NCI-H1436 treated with DMSO at 0.1 percent for 48 hours (cell line): ENCODE results near the gene PCDHGA7.
"Not testable (repeated sequence)": the region's sequence is repeated elsewhere in the genome, so short reads cannot be mapped to it uniquely, and the experiment has no call there.

ENCODE experiments used
- DNase-seq: peaks from one replicate; lab custom pipeline; 2025; lab: John Stamatoyannopoulos, UW

PCDHGA7 gene

GRCh38 chr5:141382469-141383294 lies at the start of gene PCDHGA7:
Gene PCDHGA7, plus strand, starts transcription at chr5:141382742. Its CDS starts 158 bp downstream, at chr5:141382900.
- no peak for DNase-seq

DNA sequence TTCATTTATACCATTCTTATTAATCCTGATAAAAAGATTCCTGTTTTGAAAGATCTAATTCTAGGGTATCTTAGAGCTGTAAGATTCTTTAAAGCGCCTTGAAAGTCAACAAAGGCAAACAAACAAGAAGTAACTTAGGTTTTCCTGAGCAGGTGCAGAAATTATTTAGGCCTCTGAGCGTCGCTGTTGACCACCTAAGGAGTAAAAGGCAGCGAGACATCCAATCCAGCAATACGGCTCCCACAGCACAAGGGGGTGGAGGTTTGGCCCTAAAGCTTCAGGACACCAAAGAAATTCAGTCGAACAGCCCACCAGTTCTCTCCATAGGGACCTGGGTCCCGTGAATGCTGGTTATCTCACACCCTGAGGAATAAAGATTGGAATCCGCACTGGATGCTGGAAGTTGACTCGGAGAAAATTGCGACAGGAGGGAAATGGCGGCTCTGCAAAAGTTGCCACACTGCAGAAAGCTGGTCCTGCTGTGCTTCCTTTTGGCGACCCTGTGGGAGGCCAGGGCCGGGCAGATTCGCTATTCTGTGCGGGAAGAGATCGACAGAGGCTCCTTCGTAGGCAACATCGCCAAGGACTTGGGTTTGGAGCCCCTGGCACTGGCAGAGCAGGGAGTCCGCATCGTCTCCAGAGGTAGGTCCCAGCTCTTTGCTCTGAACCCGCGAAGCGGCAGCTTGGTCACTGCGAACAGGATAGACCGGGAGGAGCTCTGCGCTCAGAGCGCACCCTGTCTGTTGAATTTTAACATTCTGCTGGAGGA lies 43.8 kb upstream of the PCDHGA7 start, which contains the start of gene PCDHGA2:
Gene PCDHGA2, plus strand, starts transcription at position 223 of the 769 bp plus-strand sequence.
- DNase-seq = no peak

- DNase-seq = not testable (repeated sequence)
Measured at GRCh38 chr5:141340781-141341354, 41.7 kb upstream of the PCDHGA7 start.

DNA sequence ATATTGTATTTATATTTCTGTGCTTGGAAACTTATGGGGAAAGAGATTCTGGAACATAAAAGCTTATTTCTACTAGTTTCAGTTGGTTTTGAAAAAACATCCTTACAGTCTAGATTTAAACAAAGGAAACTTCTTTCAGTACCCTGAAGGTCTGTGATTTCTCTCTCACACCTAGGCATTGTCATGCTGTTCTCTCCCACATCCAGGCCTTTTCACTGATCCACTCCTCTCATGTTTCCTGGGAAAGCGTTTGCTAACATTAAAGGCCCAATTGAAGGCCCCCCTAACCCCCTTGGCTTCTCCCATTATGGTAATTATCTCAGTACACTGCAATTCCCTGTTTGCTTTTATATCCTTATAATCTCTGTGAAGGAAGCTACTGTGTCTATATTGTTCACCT lies 39.8 kb upstream of the PCDHGA7 start:
- no peak for DNase-seq

DNA sequence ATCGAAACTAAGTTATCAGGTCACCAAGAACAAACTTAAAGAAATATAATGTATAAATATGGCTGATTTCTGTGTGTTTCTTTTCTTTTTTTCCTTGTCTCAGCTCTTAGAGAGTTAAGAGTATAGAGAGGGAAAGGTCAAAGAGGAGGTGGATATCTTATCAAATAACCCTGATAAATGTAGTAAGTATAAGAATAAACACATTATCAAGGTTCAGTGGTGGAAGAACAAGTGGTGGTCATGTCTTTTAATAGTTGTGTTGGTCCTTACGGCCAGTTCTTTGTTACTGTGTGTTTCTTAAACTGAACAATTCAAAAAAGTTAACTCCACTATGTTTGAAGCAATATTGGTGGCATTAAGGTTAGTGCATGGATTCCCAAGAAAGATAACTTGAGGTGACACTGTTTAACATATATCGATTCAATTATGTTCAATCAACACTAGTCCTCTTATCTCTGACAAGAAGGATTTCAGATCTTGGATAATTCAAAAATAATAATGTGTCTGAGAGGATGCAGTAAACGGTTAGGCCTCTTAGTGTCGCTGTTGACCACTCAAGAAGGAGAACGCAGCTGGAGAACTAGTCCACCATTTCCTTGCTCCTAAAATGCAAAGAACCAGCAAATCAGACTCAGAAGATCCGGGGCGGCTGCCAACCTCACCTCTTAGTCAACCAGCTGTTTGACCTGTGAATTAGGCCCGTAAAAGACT lies 39.1 kb upstream of the PCDHGA7 start, which contains the start of gene PCDHGA3:
Gene PCDHGA3, plus strand, starts transcription at position 588 of the 711 bp plus-strand sequence. CDS start 205 bp downstream, outside the sequence.
- DNase-seq = no peak

GRCh38 chr5:141343953-141344463 lies 38.5 kb upstream of the PCDHGA7 start:
- DNase-seq = no peak

DNA sequence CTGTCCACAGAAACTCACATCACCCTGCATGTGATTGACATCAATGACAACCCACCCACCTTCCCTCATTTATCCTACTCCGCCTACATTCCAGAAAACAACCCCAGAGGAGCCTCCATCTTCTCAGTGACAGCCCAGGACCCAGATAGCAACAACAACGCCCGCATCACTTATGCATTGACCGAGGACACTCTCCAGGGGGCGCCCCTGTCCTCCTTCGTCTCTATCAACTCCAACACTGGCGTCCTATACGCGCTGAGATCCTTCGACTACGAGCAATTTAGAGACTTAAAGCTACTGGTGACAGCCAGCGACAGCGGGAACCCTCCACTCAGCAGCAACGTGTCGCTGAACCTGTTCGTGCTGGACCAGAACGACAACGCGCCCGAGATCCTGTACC lies 37.2 kb upstream of the PCDHGA7 start:
- DNase-seq = no peak

DNA sequence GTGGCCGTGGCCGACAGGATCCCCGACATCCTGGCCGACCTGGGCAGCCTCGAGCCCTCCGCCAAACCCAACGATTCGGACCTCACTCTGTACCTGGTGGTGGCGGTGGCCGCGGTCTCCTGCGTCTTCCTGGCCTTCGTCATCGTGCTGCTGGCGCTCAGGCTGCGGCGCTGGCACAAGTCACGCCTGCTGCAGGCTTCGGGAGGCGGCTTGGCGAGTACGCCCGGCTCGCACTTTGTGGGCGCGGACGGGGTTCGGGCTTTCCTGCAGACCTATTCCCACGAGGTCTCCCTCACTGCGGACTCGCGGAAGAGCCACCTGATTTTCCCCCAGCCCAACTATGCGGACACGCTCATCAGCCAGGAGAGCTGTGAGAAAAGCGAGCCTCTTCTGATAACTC lies 36.5 kb upstream of the PCDHGA7 start:
- not testable (repeated sequence) for DNase-seq

DNA sequence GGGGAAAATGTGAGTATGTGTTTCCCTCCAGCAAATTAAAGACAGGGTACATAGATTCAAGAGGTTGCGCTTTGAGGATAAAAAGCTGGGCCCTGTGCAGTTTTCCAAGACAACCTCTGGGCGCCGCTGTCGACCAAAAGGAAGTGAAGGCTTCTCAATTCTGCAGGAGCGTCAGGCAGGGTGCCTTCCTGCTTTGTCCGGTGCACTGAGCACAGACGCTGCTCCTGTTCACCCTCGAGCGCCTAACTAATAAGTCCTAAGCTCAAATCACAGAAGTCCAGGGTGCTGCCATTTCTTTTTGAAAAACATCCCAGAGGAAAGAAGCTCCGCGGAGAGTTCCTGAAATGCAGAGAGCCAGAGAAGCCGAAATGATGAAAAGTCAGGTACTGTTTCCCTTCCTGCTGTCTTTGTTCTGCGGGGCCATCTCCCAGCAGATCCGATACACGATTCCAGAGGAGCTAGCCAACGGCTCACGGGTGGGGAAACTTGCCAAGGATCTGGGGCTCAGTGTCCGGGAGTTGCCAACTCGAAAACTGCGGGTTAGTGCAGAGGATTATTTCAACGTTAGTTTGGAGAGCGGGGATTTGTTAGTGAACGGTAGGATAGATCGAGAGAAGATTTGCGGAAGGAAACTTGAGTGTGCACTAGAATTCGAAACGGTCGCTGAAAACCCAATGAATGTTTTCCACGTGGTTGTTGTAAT lies 32.5 kb upstream of the PCDHGA7 start, which contains the start of gene PCDHGB1:
Gene PCDHGB1, plus strand, starts transcription at position 183 of the 703 bp plus-strand sequence. Its CDS starts 162 bp downstream, at position 345.
- peak; percentile 37 for DNase-seq

DNA sequence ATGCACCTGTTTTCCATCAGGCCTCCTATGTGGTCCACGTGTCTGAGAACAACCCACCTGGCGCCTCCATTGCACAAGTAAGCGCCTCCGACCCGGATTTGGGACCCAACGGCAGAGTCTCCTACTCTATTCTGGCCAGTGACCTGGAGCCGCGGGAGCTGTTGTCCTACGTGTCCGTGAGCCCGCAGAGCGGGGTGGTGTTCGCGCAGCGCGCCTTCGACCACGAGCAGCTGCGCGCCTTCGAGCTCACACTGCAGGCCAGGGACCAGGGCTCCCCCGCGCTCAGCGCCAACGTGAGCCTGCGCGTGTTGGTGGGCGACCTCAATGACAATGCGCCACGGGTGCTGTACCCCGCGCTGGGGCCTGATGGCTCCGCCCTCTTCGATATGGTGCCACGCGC lies 31.0 kb upstream of the PCDHGA7 start:
- no peak for DNase-seq

DNA sequence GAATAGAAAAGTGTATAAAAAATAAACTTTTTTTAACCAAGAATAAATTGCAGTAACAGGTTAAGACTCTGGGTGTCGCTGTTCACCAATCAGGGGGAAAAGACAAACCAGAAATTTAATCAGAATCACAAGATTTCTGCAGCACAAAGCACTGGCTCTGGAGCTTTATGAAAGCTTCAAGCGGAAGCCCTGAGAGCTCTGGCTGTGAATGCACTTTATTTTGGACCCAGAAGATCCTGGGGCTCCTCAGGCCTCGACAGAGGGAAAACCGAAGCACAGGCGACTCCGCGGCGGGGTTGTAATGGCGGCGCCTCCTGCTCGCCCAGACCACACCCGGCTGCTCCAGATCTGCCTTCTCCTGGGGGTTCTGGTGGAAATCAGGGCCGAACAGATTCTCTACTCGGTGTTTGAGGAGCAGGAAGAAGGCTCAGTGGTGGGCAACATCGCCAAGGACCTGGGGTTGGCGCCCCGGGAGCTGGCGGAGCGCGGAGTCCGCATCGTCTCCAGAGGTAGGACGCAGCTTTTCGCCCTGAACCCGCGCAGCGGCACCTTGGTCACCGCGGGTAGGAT lies 27.6 kb upstream of the PCDHGA7 start, which contains the start of gene PCDHGA4:
Gene PCDHGA4, plus strand, starts transcription at position 122 of the 570 bp plus-strand sequence. Its CDS starts 87 bp downstream, at position 209.
- no peak for DNase-seq

DNA sequence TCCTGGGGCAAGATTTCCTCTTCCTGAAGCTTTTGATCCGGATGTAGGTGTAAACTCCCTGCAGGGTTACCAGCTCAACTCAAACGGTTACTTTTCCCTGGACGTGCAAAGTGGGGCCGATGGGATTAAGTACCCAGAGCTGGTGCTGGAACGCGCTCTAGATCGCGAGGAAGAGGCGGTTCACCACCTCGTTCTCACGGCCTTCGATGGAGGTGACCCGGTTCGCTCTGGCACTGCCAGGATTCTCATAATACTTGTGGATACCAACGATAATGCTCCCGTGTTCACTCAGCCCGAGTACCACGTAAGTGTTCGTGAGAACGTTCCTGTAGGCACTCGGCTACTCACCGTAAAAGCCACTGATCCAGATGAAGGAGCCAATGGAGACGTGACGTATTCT lies 26.9 kb upstream of the PCDHGA7 start:
- DNase-seq = no peak

- DNase-seq = no peak
Measured at GRCh38 chr5:141356133-141356532, 26.4 kb upstream of the PCDHGA7 start.

GRCh38 chr5:141356950-141357349 lies 25.6 kb upstream of the PCDHGA7 start:
- DNase-seq = no peak

DNA sequence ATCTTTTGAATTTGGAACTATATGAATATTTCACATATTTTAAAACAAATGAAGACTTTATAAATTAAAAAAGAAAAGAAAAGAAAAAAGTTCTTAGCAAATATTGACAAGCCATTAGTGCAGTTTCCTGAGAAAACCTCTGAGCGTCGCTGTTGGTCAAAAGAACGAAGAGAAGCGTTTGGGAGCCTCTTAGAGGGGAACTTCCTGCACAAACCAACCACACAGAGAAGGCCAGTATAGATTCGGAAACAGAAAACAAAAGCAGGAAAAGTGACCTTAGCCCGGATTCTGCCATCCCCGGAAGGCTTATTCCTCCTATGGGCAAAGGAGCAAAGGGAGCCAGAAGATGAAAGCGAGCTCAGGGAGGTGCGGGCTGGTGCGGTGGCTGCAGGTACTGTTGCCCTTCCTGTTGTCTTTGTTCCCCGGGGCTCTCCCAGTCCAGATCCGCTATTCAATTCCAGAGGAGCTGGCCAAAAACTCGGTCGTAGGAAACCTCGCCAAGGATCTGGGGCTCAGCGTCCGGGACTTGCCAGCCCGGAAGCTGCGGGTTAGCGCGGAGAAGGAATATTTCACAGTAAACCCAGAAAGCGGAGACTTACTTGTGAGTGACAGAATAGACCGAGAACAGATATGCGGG lies 22.6 kb upstream of the PCDHGA7 start, which contains the start of gene PCDHGB2:
Gene PCDHGB2, plus strand, starts transcription at position 205 of the 637 bp plus-strand sequence. Its CDS starts 142 bp downstream, at position 347.
- no peak for DNase-seq

GRCh38 chr5:141360685-141361084 lies 21.9 kb upstream of the PCDHGA7 start:
- DNase-seq = no peak

DNA sequence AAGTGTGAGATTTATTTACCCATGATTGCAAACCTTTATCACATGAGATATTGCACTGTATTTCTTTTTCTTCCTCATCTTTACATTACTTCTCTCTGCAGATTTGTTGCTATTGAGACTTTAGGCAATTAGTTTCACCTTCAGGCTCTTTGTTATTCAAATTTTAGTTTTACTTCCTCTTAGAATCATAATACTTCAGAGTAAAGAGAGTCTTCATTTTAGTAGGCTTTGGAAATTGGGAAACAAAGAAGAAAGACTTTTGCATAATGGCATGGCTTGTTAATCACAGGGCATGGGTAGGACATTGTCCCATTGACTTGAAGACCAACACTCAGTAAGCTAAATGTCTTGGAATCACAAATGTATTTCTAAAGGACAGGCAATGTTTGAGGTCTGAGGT lies 19.8 kb upstream of the PCDHGA7 start:
- no peak for DNase-seq

DNA sequence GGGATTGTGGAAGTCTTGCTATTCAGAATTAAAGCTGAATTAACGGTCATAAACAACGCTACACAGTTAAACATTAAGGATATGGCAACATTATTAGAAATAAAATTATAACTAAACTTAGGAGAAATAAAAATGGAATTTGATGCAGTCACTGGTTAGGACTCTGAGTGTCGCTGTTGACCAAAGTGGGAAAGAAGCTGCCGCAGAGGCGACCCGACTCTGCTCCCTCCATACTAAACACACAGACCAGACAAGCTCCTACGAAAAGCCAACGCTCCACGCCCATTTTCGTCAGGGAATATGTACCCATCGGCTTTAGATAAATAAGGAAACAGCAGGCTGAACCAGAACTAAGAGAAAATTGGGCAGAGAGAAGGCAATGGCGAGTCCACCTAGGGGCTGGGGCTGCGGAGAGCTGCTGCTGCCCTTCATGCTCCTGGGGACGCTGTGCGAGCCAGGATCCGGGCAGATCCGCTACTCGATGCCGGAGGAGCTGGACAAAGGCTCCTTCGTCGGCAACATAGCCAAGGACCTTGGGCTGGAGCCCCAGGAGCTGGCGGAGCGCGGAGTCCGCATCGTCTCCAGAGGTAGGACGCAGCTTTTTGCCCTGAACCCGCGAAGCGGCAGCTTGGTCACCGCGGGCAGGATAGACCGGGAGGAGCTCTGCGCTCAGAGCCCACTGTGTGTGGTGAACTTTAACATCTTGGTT lies 18.4 kb upstream of the PCDHGA7 start, which contains the start of gene PCDHGA5:
Gene PCDHGA5, plus strand, starts transcription at position 211 of the 709 bp plus-strand sequence. Its CDS starts 169 bp downstream, at position 380.
- no peak for DNase-seq
